ENCODE data around the gene LSM10.

GRCh38 chr1:36398370-36398977 lies 766 bp upstream of the LSM10 start:
- TF ChIP-seq, protein P1, sequence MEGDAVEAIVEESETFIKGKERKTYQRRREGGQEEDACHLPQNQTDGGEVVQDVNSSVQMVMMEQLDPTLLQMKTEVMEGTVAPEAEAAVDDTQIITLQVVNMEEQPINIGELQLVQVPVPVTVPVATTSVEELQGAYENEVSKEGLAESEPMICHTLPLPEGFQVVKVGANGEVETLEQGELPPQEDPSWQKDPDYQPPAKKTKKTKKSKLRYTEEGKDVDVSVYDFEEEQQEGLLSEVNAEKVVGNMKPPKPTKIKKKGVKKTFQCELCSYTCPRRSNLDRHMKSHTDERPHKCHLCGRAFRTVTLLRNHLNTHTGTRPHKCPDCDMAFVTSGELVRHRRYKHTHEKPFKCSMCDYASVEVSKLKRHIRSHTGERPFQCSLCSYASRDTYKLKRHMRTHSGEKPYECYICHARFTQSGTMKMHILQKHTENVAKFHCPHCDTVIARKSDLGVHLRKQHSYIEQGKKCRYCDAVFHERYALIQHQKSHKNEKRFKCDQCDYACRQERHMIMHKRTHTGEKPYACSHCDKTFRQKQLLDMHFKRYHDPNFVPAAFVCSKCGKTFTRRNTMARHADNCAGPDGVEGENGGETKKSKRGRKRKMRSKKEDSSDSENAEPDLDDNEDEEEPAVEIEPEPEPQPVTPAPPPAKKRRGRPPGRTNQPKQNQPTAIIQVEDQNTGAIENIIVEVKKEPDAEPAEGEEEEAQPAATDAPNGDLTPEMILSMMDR (IDR thresholded peaks at IDR 0.05) = no peak
- no peak for TF ChIP-seq POLR2A (IDR thresholded peaks at IDR 0.05)

Data from lower leg skin (tissue), 3 donors.